HCT116 (cell line): ENCODE measurements around the gene CYP24A1. TPM values are rescaled to one million over a fixed set of nuclear protein-coding genes. Genes with fewer than 3 reads are reported as not detected.

Source experiments
- ATAC-seq: fragments of 200-7000 bp; cut with Tn5 transposase; 2 replicates; pipeline ENCODE4 v1.9.1; 2020; ENCODE audit warnings: mild to moderate bottlenecking, moderate library complexity
- BruUV-seq: library from RNA; stranded (reverse); fragments of 400-500 nt; replicated peaks from 2 replicates; lab custom pipeline; 2021; lab: Mats Ljungman, UMichigan
- CTCF ChIA-PET: fragments of 300-600 bp; sonication (Branson Sonifier 250); formaldehyde crosslinking; loops from one replicate; lab custom pipeline; 2021; ENCODE audit warnings: antibody characterized with exemption; lab: Charles Lee
- POLR2A ChIA-PET: fragments of 300-600, 350-600 bp; sonication (Branson Sonifier 250); formaldehyde crosslinking; loops from one replicate; lab custom pipeline; 2021; ENCODE audit warnings: antibody characterized with exemption; lab: Charles Lee
- RAD21 ChIA-PET, 2 experiments: fragments of 300-600 bp; sonication (Branson Sonifier 250); formaldehyde crosslinking; loops; one replicate each; lab custom pipeline; 2023; ENCODE audit warnings: low total read pairs in 2 of 2; ENCODE audit not compliant: uncharacterized antibody in 2 of 2, unreplicated experiment in 2 of 2, low non-redundant PET in 1 of 2; lab: Charles Lee
- DNase-seq: peaks from one replicate; pipeline ENCODE4 v3.0.0-alpha.2; 2010; ENCODE audit warnings: low read depth, low spot score
- H2AFZ ChIP-seq: fragments of 200-600 bp; shearing (Covaris generic), sonication (generic); 2 replicates; pipeline ENCODE4 v1.6.1; 2017; ENCODE audit warnings: low read depth, mixed run types, mixed read lengths, antibody characterized with exemption, low read length; ENCODE audit not compliant: poor library complexity, severe bottlenecking
- H3K27ac ChIP-seq: 2 replicates; pipeline ENCODE4 v1.5.1; 2012; ENCODE audit warnings: low read depth, low read length
- H3K27me3 ChIP-seq: fragments of 200-600 bp; sonication (generic); 2 replicates; pipeline ENCODE4 v1.6.1; 2016; ENCODE audit warnings: mixed run types, low read length, mixed read lengths; ENCODE audit not compliant: insufficient read depth
- H3K36me3 ChIP-seq, 2 experiments: fragments of 200-500 bp in 1 of 2; fragments of 200-600 bp in 1 of 2; sonication (Bioruptor generic) in 1 of 2; sonication (generic) in 1 of 2; 2 replicates each; pipeline versions ENCODE4 v1.5.1 to v1.6.1; 2014 to 2016; ENCODE audit warnings: low read length in 2 of 2, inconsistent platforms in 1 of 2, mixed read lengths in 1 of 2, mixed run types in 1 of 2; ENCODE audit not compliant: insufficient read depth in 2 of 2, control insufficient read depth in 1 of 2
- H3K4me1 ChIP-seq, 2 experiments: fragments of 200-600 bp in 1 of 2; sonication (generic) in 1 of 2; 2 replicates each; pipeline versions ENCODE4 v1.5.1 to v1.6.1; 2012 to 2017; ENCODE audit warnings: low read length in 2 of 2, inconsistent platforms in 1 of 2, mild to moderate bottlenecking in 1 of 2, mixed read lengths in 1 of 2, mixed run types in 1 of 2, moderate library complexity in 1 of 2; ENCODE audit not compliant: insufficient read depth in 2 of 2, control insufficient read depth in 1 of 2
- H3K4me2 ChIP-seq: fragments of 200-600 bp; sonication (generic); 2 replicates; pipeline ENCODE4 v1.6.1; 2017; ENCODE audit warnings: mixed run types, low read length, mixed read lengths
- H3K4me3 ChIP-seq, 2 experiments: fragments of 200-600 bp in 1 of 2; sonication (generic) in 1 of 2; replicated peaks in 1 of 2; 2 replicates each; pipeline ENCODE4 v1.5.1; 2011 to 2016; ENCODE audit warnings: low read length in 2 of 2, control low read depth in 1 of 2, low read depth in 1 of 2, mild to moderate bottlenecking in 1 of 2, mixed read lengths in 1 of 2, mixed run types in 1 of 2
- H3K79me2 ChIP-seq: fragments of 200-600 bp; sonication (generic); 2 replicates; pipeline ENCODE4 v1.6.1; 2017; ENCODE audit warnings: mild to moderate bottlenecking, mixed run types, low read length, moderate library complexity, mixed read lengths; ENCODE audit not compliant: insufficient read depth
- H3K9ac ChIP-seq: fragments of 200-600 bp; sonication (generic); 2 replicates; pipeline ENCODE4 v1.6.1; 2016; ENCODE audit warnings: low read length, mixed read lengths
- H3K9me2 ChIP-seq: fragments of 200-600 bp; sonication (generic), shearing (Covaris generic); 2 replicates; pipeline ENCODE4 v1.6.1; 2017; ENCODE audit warnings: mixed run types, mild to moderate bottlenecking, moderate library complexity; ENCODE audit not compliant: insufficient read depth
- H3K9me3 ChIP-seq, 2 experiments: fragments of 200-500 bp in 1 of 2; fragments of 200-600 bp in 1 of 2; sonication (Bioruptor generic) in 1 of 2; sonication (generic) in 1 of 2; 2 replicates each; pipeline ENCODE4 v1.6.1; 2014 to 2017; ENCODE audit warnings: low read length in 2 of 2, mixed read lengths in 2 of 2, inconsistent platforms in 1 of 2, low read depth in 1 of 2, mild to moderate bottlenecking in 1 of 2, mixed run types in 1 of 2, moderate library complexity in 1 of 2; ENCODE audit not compliant: control insufficient read depth in 1 of 2, insufficient read depth in 1 of 2
- H4K20me1 ChIP-seq: fragments of 200-600 bp; sonication (generic), shearing (Covaris generic); 2 replicates; pipeline ENCODE4 v1.6.1; 2017; ENCODE audit warnings: mixed run types, mild to moderate bottlenecking, moderate library complexity; ENCODE audit not compliant: insufficient read depth
- EGR1 ChIP-seq: IDR thresholded peaks from 2 replicates; pipeline ENCODE4 v1.6.1; 2012; ENCODE audit warnings: low read depth
- ELF1 ChIP-seq: IDR thresholded peaks from 2 replicates; pipeline ENCODE4 v1.6.1; 2012; ENCODE audit warnings: low read depth, borderline replicate concordance
- EZH2phosphoT487 ChIP-seq: fragments of 200-600 bp; IDR thresholded peaks from 2 replicates; pipeline ENCODE4 v1.6.1; 2018; ENCODE audit warnings: antibody characterized with exemption, borderline replicate concordance
- SRF ChIP-seq: IDR thresholded peaks from 2 replicates; pipeline ENCODE4 v1.6.1; 2012; ENCODE audit warnings: low read depth
- ZNF274 ChIP-seq: fragments of 200-500 bp; sonication (Bioruptor generic); IDR thresholded peaks from 2 replicates; pipeline ENCODE4 v1.6.1; 2014; ENCODE audit warnings: mild to moderate bottlenecking, low read depth, low read length, inconsistent platforms
- intact Hi-C: fragments of 100-400 bp; cut with micrococcal nuclease; formaldehyde crosslinking; loops from 2 replicates; pipeline ENCODE4 v1.10.0; 2022
- total RNA-seq: library from RNA; stranded (reverse); gene quantifications from one replicate; pipeline ENCODE4 v1.2.1, GENCODE V29; 2021; ENCODE audit not compliant: unreplicated experiment
- TF ChIP-seq, protein P1 (sequence below): IDR thresholded peaks from 2 replicates; pipeline ENCODE4 v1.6.1; 2012; ENCODE audit warnings: low read depth
- TF ChIP-seq, protein P2 (sequence below): IDR thresholded peaks from 2 replicates; pipeline ENCODE4 v1.6.1; 2012
- TF ChIP-seq, protein P3 (sequence below), 3 experiments: fragments of 200-600 bp in 1 of 3; sonication (generic) in 1 of 3; IDR thresholded peaks in 2 of 3; conservative IDR thresholded peaks in 1 of 3; 2 replicates each; pipeline ENCODE4 v1.5.1; 2012 to 2017; ENCODE audit warnings: low read depth in 2 of 3, low read length in 2 of 3, antibody characterized with exemption in 1 of 3, borderline replicate concordance in 1 of 3, control low read depth in 1 of 3, mild to moderate bottlenecking in 1 of 3, mixed read lengths in 1 of 3, mixed run types in 1 of 3, moderate library complexity in 1 of 3; ENCODE audit not compliant: insufficient read depth in 1 of 3

CYP24A1 gene
- total RNA-seq, 1 experiment from 2014 or later = 267 TPM

DNA sequence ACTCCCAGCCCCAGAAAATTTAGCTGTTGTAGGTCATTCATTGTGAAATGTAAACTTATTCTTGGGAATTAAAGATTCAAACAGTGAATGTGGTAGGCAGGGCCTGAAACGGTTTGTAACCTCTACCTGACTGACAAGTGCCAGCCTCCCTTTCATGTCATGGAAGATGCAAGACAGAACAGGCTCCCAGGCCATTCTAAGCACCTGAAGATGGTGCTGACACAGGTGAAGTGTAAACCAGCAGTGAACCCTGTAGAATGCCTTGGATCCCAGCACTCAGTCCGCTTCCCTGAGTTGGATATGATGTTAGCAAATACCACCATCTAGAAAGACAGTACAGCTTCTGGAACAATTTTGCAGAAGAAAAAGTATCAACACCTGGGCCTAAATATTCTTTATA is 19.3 kb downstream of the CYP24A1 start:
- intact Hi-C loops = no loop called here
- CTCF ChIA-PET = interaction anchor here (0.7 to 0.9 kb wide), 2 partner anchors 9 to 51 kb away, joined by 3 read pairs; no protein-coding TSS in a partner anchor

More for the DNA sequence above, 19.3 kb downstream of the CYP24A1 start:
- peak overlapping the region; percentile 43; the same call in 1 of the 2 replicates for H3K27ac ChIP-seq
- DNase-seq = no peak
- TF ChIP-seq EGR1 (no peak), ELF1 (no peak), EZH2phosphoT487 (no peak), ZNF274 (no peak), SRF (no peak)
- TF ChIP-seq, protein P1, sequence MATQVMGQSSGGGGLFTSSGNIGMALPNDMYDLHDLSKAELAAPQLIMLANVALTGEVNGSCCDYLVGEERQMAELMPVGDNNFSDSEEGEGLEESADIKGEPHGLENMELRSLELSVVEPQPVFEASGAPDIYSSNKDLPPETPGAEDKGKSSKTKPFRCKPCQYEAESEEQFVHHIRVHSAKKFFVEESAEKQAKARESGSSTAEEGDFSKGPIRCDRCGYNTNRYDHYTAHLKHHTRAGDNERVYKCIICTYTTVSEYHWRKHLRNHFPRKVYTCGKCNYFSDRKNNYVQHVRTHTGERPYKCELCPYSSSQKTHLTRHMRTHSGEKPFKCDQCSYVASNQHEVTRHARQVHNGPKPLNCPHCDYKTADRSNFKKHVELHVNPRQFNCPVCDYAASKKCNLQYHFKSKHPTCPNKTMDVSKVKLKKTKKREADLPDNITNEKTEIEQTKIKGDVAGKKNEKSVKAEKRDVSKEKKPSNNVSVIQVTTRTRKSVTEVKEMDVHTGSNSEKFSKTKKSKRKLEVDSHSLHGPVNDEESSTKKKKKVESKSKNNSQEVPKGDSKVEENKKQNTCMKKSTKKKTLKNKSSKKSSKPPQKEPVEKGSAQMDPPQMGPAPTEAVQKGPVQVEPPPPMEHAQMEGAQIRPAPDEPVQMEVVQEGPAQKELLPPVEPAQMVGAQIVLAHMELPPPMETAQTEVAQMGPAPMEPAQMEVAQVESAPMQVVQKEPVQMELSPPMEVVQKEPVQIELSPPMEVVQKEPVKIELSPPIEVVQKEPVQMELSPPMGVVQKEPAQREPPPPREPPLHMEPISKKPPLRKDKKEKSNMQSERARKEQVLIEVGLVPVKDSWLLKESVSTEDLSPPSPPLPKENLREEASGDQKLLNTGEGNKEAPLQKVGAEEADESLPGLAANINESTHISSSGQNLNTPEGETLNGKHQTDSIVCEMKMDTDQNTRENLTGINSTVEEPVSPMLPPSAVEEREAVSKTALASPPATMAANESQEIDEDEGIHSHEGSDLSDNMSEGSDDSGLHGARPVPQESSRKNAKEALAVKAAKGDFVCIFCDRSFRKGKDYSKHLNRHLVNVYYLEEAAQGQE = no peak
- TF ChIP-seq, protein P2, sequence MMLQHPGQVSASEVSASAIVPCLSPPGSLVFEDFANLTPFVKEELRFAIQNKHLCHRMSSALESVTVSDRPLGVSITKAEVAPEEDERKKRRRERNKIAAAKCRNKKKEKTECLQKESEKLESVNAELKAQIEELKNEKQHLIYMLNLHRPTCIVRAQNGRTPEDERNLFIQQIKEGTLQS = no peak
- TF ChIP-seq, protein P3, sequence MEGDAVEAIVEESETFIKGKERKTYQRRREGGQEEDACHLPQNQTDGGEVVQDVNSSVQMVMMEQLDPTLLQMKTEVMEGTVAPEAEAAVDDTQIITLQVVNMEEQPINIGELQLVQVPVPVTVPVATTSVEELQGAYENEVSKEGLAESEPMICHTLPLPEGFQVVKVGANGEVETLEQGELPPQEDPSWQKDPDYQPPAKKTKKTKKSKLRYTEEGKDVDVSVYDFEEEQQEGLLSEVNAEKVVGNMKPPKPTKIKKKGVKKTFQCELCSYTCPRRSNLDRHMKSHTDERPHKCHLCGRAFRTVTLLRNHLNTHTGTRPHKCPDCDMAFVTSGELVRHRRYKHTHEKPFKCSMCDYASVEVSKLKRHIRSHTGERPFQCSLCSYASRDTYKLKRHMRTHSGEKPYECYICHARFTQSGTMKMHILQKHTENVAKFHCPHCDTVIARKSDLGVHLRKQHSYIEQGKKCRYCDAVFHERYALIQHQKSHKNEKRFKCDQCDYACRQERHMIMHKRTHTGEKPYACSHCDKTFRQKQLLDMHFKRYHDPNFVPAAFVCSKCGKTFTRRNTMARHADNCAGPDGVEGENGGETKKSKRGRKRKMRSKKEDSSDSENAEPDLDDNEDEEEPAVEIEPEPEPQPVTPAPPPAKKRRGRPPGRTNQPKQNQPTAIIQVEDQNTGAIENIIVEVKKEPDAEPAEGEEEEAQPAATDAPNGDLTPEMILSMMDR (IDR thresholded peaks at IDR 0.05 in 2 of 3, conservative IDR thresholded peaks at IDR 0.05 in 1 of 3; ENCODE audit: borderline replicate concordance in 1 of 3, insufficient read depth in 1 of 3, low read depth in 2 of 3, low read length in 2 of 3) = no peak
- ChIA-PET POLR2A (no interaction called here), RAD21 (no interaction called here)
- no peaks in the 10 kb centered on the region for H3K9me2 ChIP-seq
- no peaks in the 10 kb centered on the region for H3K27me3 ChIP-seq
- H3K9me3 ChIP-seq = no peaks in the 10 kb centered on the region
- H3K4me1 ChIP-seq = peaks cover 34 to 63% of the 10 kb centered on the region in 2 experiments
- H3K36me3 ChIP-seq = peaks cover 26 to 51% of the 10 kb centered on the region in 2 experiments
- H3K79me2 ChIP-seq = no peaks in the 10 kb centered on the region; the same call in 1 of the 2 replicates
- H3K9ac ChIP-seq = no peak overlapping the region
- no peak for ATAC-seq
- no TSS peak for BruUV-seq
- no peak overlapping the region for H2AFZ ChIP-seq
- no peak overlapping the region for H3K4me3 ChIP-seq
- H3K4me2 ChIP-seq = no peak overlapping the region
- no peaks in the 10 kb centered on the region for H4K20me1 ChIP-seq
